ENCODE data around the gene COL4A6.

The COL4A6 gene

DNA sequence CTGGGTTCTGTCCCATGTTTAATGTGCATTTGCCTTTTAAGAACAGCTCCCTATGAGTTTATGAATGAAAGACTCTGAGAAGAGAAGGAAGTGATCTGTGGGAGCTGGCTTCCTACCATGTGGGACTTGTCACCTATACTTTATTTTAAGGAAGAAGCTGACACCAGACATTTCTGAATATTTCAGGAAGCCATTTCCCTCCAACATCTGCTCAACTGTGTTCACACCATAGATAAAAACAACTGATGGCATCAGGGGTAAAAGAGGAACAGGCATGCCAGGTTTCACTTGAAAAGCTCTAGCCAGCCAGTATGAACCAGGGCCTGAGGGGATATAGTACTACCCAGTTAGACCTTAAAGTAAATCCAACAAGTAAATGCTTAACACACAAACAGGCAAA lies 116.0 kb downstream of the COL4A6 start:
- peak; percentile 43 for DNase-seq

DNA sequence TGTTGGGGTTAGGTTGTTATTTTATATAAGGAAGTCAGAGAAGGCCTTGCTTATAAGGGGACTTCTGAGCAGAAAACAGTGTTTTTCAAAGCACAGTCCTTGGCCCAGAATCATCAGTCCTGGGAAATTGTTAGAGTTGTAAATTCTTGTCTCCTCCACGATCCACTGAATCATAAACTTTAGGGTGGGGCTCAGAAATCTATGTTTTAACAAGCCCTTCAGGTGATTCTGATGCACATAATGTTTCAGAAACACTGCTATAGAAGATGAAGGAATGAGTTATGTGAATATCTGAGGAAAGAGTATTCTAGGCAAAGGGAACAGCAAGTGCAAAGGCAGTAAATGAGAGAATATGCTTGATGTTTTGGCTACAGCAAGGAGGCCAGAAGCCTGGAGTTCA lies 121.8 kb downstream of the COL4A6 start:
- no peak for DNase-seq

DNA sequence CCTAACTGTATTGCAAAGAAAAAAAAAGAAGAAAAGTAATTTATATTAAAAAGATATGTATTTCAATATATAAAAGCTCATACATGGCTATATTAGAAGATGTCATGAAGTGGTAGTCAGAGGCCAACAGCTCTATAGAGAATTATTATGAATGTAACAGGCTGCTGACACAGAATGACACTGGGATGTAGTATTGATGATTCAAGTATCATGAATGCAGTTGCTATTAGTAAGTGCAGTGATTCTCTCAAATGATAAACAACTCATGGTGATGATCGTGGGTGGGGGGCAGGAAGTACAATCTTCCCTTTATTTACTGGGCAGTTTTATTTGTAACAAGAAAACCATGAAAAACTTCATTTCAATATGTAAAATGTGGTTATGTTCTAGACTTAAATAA lies 124.6 kb downstream of the COL4A6 start:
- DNase-seq = no peak

DNA sequence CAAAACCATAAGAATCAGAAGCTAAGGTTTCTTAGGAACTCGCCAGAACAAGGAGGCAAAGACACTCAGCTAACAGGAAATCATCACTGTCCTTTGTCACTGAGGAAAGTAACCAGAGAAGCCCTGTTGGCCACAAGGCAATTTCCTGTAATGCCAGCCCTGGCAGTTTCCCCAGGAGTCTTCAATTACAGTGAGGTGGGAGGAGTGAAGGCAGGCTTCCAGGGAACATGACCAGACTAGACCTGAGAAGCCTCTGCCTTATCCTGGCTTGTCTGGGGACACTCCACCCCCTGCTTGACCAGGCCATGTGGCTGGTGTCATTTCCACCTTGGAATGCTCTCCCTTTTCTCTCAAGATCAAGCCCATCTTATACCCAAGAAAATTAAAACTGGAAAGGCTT lies 125.3 kb downstream of the COL4A6 start:
- DNase-seq = no peak

DNA sequence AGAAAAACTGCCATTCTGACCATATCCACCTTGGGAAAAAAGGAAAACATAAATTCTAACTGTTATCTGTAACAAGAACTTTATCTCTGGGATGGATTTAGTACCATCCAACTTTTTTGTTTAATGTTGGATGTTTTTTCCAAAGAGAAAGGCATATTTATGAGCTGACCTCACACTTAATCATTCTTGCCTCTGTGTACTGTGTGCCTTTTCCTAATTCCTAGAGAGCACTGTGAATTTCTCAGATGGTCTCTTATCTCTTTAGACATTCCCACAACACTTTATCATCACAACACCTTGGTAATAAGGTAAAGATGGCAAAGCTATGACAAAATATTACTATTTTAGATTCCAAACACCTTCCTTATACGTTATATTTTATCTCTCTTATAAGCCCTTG lies 126.2 kb downstream of the COL4A6 start:
- DNase-seq = no peak

DNA sequence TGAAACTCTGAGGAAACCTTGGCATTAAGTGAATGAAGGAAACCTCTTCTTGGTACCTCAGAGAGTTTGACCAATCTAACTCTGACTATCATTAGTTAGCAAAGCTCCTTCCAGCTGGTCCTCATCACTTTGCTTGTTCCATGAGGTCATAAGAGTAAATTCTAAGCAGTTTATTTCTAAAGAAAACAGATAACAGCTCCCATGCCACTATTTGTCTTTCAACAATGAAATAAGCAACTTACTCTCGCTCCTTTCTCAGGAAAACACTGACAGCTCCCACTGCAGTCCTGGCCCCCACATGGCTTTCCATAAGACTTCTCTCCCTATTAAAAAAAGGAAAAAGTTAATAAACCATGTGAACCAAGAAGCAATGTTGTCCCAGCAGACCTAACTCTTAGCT lies 127.7 kb downstream of the COL4A6 start:
- DNase-seq = no peak

DNA sequence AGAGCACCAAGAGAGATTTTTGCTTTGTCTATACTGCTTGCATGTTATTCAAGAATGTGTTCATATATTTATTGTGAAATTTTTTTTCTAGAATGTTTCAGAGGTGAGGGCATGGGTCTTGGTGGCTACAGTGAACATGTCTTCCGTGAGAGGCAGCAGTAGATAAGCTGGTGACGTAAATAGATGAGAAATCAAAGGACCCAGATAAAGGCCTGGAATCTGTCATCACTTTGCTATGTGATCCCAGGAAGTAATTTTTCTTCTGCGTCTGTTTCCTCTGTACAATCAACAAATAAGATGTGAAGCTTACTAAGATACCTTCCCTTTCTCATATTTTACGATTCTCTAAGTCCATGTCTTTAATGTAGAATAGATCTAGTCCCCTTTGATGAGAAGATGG lies 129.1 kb downstream of the COL4A6 start:
- no peak for DNase-seq

DNA sequence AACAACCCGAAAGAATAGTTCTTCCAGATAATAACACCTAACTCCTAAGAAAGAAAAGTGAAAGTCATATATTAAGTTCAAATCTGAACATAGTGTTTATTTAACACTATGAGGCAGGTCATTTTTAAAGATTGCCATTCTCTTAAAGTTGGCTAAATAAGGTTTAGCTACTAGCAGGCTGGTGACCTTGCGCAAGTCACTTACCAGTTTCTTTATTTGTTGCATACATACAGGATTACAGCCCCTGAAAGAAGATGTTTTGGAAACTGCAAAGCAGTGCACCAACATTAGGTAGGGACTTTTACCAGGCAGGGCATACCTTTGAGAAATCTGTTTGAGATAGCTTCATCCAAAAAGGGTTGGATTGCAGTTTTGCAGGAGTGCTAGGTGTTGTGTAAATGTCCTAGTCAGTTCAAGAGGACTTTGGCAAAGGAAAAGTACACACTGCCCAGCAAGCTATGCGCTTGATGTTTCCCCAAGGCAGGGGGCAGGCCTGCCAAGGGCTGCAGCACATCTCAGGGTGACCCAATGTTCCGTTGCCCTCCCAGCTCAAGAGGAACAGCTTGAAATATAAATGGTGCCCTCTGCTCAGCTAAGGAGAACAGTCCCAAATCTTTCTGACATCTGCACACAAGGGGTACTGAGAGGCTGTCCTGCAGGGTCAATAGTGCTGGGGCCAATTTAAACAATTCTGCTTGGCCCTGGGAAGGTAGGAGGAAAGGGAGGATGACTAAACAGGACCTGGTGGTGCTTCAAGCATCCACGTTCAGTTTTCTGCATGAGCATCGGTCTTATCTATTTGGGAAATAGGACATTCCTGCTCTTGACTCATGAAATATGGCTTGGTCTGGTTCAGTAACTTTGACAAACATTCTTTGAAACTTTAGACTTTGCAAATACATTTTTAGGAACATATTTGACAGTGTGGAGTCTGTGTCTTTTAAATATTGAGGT lies 130.8 kb downstream of the COL4A6 start:
- DNase-seq = no peak

DNA sequence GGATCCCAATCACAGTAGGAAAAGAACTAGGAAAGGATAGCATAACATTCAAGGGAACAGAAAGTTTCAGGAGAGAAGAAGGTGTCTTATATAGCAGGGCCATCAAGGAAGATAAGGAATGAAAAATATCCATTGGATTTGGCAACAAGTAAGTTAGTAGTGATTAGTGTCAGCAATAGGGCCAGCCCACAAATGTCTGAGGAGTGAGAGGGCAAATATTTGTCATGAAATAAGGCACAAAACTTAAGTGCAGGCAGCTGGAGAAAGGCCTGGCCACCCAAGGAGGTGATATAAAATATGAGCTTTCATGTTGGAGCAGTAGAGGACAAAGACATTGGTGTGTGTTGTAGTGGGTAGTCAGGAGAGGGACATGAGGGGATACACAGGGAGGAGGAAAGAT lies 132.1 kb downstream of the COL4A6 start:
- DNase-seq = no peak

DNA sequence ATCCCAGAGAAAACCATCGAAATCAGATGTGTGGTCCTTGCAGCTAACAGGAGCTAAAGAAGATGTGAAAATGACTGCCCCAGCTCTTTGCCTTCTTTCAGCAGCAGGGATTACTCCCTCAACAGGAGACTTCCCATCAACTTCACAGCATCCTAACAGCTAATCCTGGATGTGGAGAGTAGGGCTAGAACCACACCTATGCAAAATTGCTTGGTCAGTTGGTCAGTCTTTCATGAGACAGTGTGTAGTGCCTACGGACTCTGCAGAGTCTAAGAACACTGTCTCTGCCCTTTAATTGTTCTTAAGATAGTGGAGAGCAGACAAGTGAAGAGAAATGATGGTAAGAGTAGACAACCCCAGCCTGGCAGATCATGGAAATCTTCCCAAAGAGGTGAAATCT lies 133.5 kb downstream of the COL4A6 start:
- no peak for DNase-seq

DNA sequence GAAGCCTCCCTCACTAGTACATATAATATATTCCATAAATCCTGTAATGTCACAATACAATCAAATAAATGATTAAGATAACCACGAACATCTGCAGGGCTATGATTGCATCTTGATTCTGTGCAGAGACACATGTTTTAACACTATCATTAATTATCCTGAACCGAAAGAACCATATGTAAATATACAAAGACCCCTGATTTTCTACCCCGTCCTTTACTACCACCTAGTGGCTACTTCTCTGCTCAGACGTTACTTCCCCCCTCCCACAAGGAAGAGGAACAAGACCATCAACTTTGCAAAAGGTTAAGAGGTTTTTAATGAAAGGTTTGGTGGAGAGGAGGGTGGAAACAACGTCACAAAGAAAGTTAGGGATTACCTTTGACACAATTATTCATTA lies 134.0 kb downstream of the COL4A6 start:
- peak; percentile 49 for DNase-seq

DNA sequence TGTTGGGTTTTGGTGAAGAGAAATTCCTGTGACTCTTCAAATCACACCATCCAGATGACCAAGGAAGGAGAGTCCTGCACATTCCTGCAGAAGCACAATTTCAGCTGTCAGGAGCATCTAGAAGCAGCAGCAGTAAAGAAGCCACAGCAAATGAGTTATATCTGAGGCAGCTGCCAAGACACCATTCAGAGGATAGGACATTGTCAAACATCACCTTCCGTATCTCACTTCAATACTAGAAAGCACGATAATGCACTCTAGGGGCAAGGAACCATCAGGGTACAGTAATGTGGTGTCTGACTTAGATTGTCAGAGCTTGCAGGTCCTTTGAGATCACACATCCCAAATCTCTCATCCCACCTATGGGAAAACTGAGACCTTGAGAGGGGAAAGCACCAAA lies 134.5 kb downstream of the COL4A6 start:
- no peak for DNase-seq

DNA sequence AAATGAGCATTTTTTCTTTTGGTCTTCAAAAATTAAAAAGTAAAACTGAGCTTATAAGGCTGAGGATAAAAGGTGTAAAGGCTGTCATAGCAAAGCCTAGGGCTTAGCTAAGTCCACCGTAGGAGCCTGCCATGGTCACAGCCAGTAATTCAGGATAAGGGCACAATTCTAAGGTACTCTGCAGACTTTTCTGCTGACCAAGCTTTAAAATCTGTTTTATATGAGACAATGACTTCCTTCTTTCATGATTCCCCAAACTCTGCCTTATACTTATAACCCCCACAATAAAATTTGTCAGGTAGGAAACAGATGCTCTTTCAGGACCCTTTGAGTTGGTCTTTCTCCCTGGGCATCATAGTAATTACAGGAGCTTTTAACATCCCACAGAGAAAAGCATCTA lies 138.5 kb downstream of the COL4A6 start:
- no peak for DNase-seq

DNA sequence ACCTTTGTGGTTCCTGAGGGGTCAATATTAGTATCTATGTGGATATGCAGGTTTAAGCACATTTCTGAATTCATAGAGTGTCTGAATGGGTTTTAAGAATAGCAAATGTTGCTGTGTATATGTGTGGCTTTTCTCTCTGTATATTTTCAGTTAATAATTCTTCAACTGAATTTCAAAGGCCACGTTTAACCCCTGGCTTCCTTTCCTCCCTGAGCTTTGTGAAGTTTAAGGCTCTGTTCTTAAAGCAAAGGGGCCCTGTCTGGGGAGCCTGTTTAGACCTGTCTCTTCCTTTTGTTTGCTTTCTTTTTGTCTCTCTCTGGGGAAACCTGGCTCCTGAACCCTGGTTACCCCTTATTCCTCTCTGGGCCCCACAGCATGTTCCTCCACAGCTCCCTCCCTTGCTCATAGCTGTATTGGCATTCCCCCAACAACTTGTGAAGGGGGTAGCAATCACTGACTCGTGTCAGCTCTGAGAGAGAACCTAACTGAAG lies 139.1 kb downstream of the COL4A6 start:
- DNase-seq = no peak

DNA sequence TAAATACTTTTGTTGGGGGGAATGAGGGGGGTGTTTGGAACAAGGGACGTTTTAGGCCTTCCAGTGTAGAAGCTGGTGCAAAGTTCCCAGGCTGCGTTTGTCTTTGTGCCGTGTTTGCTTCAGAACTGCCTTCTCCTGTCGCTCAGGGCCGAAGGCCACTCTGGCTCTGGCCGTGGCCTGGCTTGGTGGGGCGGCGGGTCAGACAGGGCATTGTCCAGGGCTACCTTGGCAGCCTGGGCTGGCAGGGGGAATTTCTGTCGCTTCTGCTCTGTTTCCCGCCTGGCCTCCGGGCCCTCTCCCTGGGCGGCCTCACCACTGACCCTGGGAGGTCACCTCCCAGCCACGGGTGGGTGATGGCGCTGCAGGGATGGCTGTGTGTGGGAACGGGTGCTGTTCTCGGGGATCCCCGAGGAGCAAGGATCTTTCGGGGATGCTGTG lies 140.0 kb downstream of the COL4A6 start:
- no peak for DNase-seq

DNA sequence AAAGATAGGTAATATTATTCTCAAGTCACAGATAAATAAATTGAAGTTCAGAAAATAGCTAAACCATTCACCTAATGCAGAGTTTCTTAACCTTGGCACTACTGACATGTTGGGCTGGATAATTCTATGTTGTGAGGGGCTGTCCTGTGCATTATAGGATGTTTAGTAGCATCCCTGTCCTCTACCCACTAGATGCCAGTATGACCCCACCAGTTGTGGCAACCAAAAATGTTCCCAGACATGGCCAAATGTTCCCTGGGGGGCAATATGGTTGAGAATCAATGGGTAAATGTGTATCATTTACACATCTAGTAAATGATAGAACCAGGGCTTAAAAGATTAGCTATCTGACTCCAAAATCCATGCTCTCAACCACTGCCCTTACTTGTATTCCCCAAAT lies 140.9 kb downstream of the COL4A6 start:
- no peak for DNase-seq

DNA sequence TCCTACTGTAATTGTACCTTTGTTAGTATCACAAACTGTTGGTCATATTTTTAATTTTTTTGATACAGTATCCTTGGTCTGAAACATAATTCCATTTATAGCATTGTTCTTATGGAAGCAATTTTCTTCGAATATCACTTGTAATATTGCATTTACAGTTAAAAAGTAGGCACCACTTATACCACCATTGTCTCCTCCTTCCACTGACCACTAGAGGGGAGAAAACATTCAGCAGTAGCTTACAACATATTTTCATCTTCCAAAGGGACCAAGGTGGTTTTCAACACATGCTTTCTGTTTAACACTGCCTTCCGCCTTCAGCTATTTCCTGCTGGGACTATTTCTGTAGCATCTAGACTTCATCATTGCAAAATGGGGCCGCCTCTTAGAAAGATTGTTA lies 146.2 kb downstream of the COL4A6 start:
- DNase-seq = no peak

DNA sequence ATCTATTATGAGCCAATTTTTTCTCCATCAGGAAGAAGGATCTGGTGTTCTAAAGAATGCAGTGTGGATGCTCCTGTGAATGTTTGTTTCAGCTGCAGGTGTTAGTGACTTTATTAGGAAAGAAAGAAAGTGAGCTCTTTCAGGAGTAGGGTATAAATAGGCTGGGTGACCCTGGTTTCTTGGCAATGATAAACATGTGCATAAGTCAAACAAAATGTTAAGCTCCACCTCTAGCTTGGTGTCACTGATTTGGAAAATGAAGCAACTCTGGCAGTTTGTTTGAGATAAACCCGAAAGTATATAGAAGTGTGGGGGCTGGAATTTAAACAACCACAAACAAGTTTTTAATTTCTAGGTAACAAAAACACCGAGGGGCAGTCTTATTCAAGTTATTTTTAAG lies 152.3 kb downstream of the COL4A6 start:
- DNase-seq = no peak

DNA sequence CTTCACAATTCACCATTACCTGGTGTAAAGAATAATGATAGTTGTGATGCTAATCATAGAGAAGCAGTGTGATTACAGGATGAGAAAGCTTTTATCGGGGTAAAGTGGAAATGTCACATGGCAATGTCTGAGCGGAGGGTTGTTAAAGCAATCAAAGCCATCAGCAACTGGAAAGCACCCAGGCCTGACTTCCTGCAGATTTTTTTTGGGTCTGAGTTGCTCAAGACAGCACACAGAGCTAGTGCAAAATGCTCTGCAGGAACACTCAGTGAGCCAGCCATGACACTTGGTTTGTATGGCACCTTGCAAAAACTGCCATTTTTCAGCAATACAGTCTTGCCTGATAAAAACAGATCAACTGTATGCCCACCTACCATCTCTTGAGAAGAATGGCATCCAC lies 152.9 kb downstream of the COL4A6 start:
- DNase-seq = no peak

DNA sequence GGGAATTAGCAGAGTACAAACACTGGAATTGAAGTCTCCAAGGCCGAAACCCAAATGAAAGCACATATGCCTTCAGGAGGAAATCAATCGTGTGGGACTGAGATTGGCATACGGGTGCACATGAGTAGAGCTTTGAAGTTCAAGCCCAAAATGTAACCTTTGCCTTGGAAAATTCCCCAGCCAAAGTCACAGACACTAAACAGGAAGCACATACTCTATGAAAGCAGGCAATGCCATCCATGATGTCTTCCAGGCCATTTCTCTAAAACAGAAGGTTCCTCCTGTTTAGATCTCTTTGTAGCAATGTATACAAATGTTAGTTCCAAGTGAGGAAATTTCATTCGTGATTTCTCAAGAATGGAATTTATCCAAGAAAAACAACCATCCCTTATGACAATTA lies 162.5 kb downstream of the COL4A6 start:
- no peak for DNase-seq

DNA sequence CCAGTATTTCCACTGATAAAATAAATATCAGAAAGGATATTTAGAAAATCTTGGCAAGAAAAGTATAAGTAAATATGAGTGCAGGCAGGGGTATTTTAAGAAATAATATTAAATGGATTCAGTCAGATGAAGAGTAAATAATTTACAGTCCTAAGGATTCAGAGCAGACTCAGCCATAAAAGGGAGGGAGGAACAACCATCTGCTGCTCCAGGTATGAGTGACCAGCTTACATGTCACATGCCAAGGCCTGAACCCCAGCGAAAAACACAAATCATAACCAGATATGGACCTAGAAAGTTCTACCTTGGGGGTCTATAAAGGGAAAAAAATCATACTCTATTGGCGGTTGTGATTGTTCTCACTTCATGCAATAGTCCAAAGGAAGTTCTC lies 166.8 kb downstream of the COL4A6 start:
- DNase-seq = no peak

DNA sequence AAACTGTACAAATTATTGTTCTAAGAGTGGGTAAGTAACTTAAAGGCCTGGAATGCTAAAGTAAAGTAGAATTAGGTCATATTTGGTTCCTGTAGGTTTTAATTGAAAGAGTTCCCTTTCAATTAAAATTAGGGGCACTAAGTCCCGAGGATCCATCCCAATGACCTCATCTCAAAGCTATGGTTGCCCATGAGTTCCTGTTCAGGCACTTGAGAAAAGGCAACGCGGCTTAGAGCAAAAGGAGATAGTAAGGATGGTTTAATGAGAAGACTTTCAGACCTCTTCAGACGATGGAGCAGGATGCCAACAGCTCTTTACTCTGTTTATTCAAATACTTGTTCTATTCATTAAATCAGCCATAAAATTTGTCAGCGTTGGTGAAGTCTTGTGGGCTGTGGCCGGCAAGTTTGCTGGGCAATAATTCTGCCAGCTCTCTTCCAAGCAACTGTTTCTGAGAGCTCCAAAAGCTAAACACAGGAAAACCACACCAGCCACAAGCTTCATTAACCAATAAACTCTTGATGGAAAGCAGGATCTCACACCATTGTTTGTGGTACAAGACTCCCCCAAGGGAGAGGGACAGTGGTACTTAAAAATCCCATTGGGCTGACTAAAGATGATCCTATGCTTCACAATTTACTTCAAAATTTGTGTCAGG lies 167.4 kb downstream of the COL4A6 start:
- peak; percentile 13 for DNase-seq

DNA sequence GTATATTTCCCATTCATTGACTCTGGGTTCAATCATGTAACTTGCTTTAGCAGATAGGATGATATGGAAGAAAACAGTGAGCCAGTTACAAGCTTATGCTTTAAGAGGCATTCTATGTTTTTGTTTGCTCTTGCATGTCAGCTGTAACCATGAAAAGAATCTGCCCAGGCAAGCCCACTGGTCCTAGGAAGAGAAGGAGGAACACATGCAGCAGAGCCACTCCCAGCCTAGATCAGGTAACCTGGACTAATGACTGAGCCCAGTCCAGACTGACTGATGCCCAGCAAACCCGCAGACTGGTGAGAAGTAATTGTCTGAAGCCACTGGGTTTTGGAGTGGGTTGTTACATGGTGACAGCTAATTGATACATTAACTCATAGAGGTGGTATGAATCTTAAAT lies 167.9 kb downstream of the COL4A6 start:
- no peak for DNase-seq

DNA sequence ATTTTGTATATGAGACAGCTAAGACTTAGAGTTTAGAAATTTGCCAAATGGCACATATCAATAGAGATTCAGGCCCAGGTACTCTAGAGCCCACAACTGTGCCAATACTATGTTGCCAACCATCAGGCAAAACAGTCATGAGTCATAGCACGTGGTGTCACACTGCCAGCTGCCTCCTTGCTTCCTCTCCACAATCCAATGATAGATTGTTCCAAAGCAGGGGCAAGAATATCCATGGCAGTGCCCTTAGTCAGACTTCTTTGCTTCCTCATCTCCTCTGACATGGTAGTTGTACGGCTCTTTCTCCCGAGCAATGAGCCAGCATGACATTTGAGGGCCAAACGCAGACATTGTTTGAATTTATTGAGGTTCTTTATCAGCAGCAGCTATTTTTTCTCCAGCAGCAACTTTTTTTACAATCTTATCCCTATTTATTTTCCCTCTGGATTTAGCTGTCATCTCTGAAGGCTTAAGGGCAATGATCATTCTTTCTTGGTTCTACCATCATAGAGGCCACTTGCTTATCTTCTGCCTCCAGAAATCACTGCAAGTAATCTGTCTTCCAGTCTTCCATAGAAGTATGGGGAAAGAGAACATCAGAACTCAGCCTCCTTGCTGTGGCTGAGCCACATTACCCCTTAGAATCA lies 169.7 kb downstream of the COL4A6 start:
- DNase-seq = no peak

Data from hematopoietic multipotent progenitor cell treated with erythropoietin and hydrocortisone succinate and interleukin-3 and kit ligand, for 4 days (in vitro differentiated cells).